Testis (tissue), 3 donors: ENCODE measurements around the gene WDR45B. TPM values are rescaled to one million over a fixed set of nuclear protein-coding genes. Genes with fewer than 3 reads are reported as not detected.
"Not testable (repeated sequence)": the region's sequence is repeated elsewhere in the genome, so short reads cannot be mapped to it uniquely, and the experiment has no call there.

ENCODE experiments used
- DNase-seq: peaks from one replicate; pipeline ENCODE4 v3.0.0-alpha.2; 2019
- H3K27ac ChIP-seq, 2 donors: fragments of 200-600 bp; sonication (generic); one replicate each; pipeline ENCODE4 v1.5.1; 2019
- H3K27me3 ChIP-seq: fragments of 200-600 bp; sonication (generic); one replicate; pipeline ENCODE4 v1.5.1; 2019
- H3K36me3 ChIP-seq: fragments of 200-600 bp; sonication (generic); one replicate; pipeline ENCODE4 v1.5.1; 2017; ENCODE audit warnings: low read depth; ENCODE audit errors: missing control alignments
- H3K4me1 ChIP-seq: fragments of 200-600 bp; sonication (generic); one replicate; pipeline ENCODE4 v1.5.1; 2019
- H3K4me3 ChIP-seq, 2 donors: fragments of 200-600 bp; sonication (generic); one replicate each; pipeline ENCODE4 v1.5.1; 2017 to 2019
- H3K9me3 ChIP-seq: fragments of 200-600 bp; sonication (generic); one replicate; pipeline ENCODE4 v1.5.1; 2017
- CTCF ChIP-seq, 3 experiments: fragments of 450-650 bp in 2 of 3; fragments of 200-600 bp in 1 of 3; sonication (generic) in 1 of 3; IDR thresholded peaks; one replicate each; pipeline ENCODE4 v1.5.1; 2016 to 2019; ENCODE audit warnings: antibody characterized with exemption in 3 of 3, mild to moderate bottlenecking in 2 of 3, moderate library complexity in 1 of 3
- POLR2A ChIP-seq: fragments of 450-650 bp; IDR thresholded peaks from one replicate; pipeline ENCODE4 v1.6.1; 2017; ENCODE audit warnings: antibody characterized with exemption, mild to moderate bottlenecking, moderate library complexity
- WGBS, 2 donors: methylation state at CpG; one replicate each; pipeline ENCODE4 v1.1.5; 2018; 5-methylcytosine and 5-hydroxymethylcytosine counted together
- intact Hi-C: fragments of 100-400 bp; cut with DNase I; formaldehyde crosslinking; loops from one replicate; pipeline ENCODE4 v1.15.1; 2023; ENCODE audit warnings: low total_unique reads
- polyA plus RNA-seq: library from polyadenylated mRNA; stranded (reverse); fragments of 350-450 nt; fragmentation: Illumina TruSeq; extraction: RNeasy Lipid Tissue Mini Kit (QIAGEN cat#74804); gene quantifications from one replicate; pipeline ENCODE4 v1.2.3, GENCODE V29; 2014; ENCODE audit warnings: low read depth, low replicate concordance; ENCODE audit not compliant: insufficient read depth
- total RNA-seq, 2 donors: library from RNA; depleted of rRNA; stranded (reverse); fragments of >200 nt; gene quantifications; one replicate each; pipeline ENCODE4 v1.2.3, GENCODE V29; 2016

The WDR45B gene
- total and polyA plus RNA-seq, 3 donors from 2014 or later = 142 to 165 (median 163) TPM

GRCh38 chr17:82657926-82658325 is 9.7 kb upstream of the WDR45B start:
- no peak for DNase-seq
- Histone ChIP-seq H3K9me3 (no peaks in the 10 kb centered on the region), H3K27ac (no peak overlapping the region), H3K4me3 (no peak overlapping the region), H3K36me3 (no peaks in the 10 kb centered on the region), H3K27me3 (no peaks in the 10 kb centered on the region), H3K4me1 (no peaks in the 10 kb centered on the region)
- WGBS, 2 donors = 93 to 95% methylated on average over 18 to 19 of the region's 19 CpGs
- no peak for TF ChIP-seq CTCF (IDR thresholded peaks at IDR 0.05)
- no peak for TF ChIP-seq POLR2A
- intact Hi-C loops = no loop called here

- Histone ChIP-seq H3K9me3 (no peaks in the 10 kb centered on the region), H3K27me3 (no peaks in the 10 kb centered on the region), H3K27ac (no peak overlapping the region), H3K4me1 (no peaks in the 10 kb centered on the region), H3K4me3 (no peak overlapping the region), H3K36me3 (no peaks in the 10 kb centered on the region)
- 86 to 91% methylated on average over 16 of the region's 16 CpGs for WGBS, 2 donors
- DNase-seq = no peak
- TF ChIP-seq POLR2A (no peak), CTCF (IDR thresholded peaks at IDR 0.05) (no peak)
- intact Hi-C loops = no loop called here
Measured at GRCh38 chr17:82656266-82656665, 8.0 kb upstream of the WDR45B start.

- Histone ChIP-seq H3K36me3 (no peaks in the 10 kb centered on the region), H3K4me3 (no peak overlapping the region)
- TF ChIP-seq CTCF (IDR thresholded peaks at IDR 0.05) = no peak
- no peak for TF ChIP-seq POLR2A
Measured at GRCh38 chr17:82655523-82655922, 7.3 kb upstream of the WDR45B start.

GRCh38 chr17:82655038-82655479 is 6.8 kb upstream of the WDR45B start:
- H3K27me3 ChIP-seq = no peaks in the 10 kb centered on the region
- no peak overlapping the region for H3K4me3 ChIP-seq
- no peak for DNase-seq
- H3K4me1 ChIP-seq = no peaks in the 10 kb centered on the region
- no peaks in the 10 kb centered on the region for H3K36me3 ChIP-seq
- TF ChIP-seq CTCF (IDR thresholded peaks at IDR 0.05) (no peak), POLR2A (no peak)
- 65 to 73% methylated on average over 15 of the region's 15 CpGs for WGBS, 2 donors
- no peak overlapping the region for H3K27ac ChIP-seq
- no peaks in the 10 kb centered on the region for H3K9me3 ChIP-seq
- intact Hi-C loops = no loop called here

More at GRCh38 chr17:82655523-82655922, 7.3 kb upstream of the WDR45B start:
- whole genome bisulfite sequencing, 2 donors = 82 to 86% methylated on average over 13 of the region's 13 CpGs
- no peak for DNase-seq
- no peaks in the 10 kb centered on the region for H3K27me3 ChIP-seq
- H3K4me1 ChIP-seq = no peaks in the 10 kb centered on the region
- intact Hi-C loops = no loop called here
- no peak overlapping the region for H3K27ac ChIP-seq
- H3K9me3 ChIP-seq = no peaks in the 10 kb centered on the region

- H3K9me3 ChIP-seq, intact Hi-C loops, H3K27ac ChIP-seq, H3K36me3 ChIP-seq, H3K4me3 ChIP-seq, H3K4me1 ChIP-seq, DNase-seq, H3K27me3 ChIP-seq: not testable (repeated sequence)
- 90 to 93% methylated on average over 6 of the region's 6 CpGs for WGBS, 2 donors
Measured at GRCh38 chr17:82654611-82655010, 6.4 kb upstream of the WDR45B start.
